Smooth muscle cell (in vitro differentiated cells): ENCODE data around the gene CEP192. TPM values are rescaled to one million over a fixed set of nuclear protein-coding genes. Genes with fewer than 3 reads are reported as not detected.

ENCODE experiments used
- DNase-seq: peaks from one replicate; lab custom pipeline; 2025; ENCODE audit not compliant: unreplicated experiment; lab: John Stamatoyannopoulos, UW
- H2AFZ ChIP-seq: fragments of 200-600 bp; sonication (generic); 2 replicates; pipeline ENCODE4 v1.6.0; 2016; ENCODE audit warnings: antibody characterized with exemption, low read depth, mild to moderate bottlenecking
- H3F3A ChIP-seq: fragments of 200-600 bp; sonication (generic); 2 replicates; pipeline ENCODE4 v1.6.0; 2017; ENCODE audit warnings: antibody characterized with exemption, low read depth
- H3K27ac ChIP-seq: fragments of 200-600 bp; sonication (generic); 2 replicates; pipeline ENCODE4 v1.5.1; 2016; ENCODE audit warnings: low read depth, mild to moderate bottlenecking
- H3K27me3 ChIP-seq: fragments of 200-600 bp; sonication (generic); 2 replicates; pipeline ENCODE4 v1.6.1; 2016; ENCODE audit warnings: low read depth, mild to moderate bottlenecking
- H3K36me3 ChIP-seq: fragments of 200-600 bp; sonication (generic); 2 replicates; pipeline ENCODE4 v1.5.1; 2016; ENCODE audit warnings: low read depth
- H3K4me1 ChIP-seq: fragments of 200-600 bp; sonication (generic); 2 replicates; pipeline ENCODE4 v1.5.1; 2016; ENCODE audit warnings: low read depth
- H3K4me2 ChIP-seq: fragments of 200-600 bp; sonication (generic); 2 replicates; pipeline ENCODE4 v1.6.0; 2016; ENCODE audit warnings: mild to moderate bottlenecking
- H3K4me3 ChIP-seq: fragments of 200-600 bp; sonication (generic); 2 replicates; pipeline ENCODE4 v1.5.1; 2016; ENCODE audit warnings: mild to moderate bottlenecking
- H3K79me2 ChIP-seq: fragments of 200-600 bp; sonication (generic); 2 replicates; pipeline ENCODE4 v1.6.0; 2016; ENCODE audit warnings: low read depth, mild to moderate bottlenecking
- H3K9ac ChIP-seq: fragments of 200-600 bp; sonication (generic); 2 replicates; pipeline ENCODE4 v1.6.0; 2016; ENCODE audit warnings: low read depth
- H3K9me3 ChIP-seq: fragments of 200-600 bp; sonication (generic); replicated peaks from 2 replicates; pipeline ENCODE4 v1.5.1; 2016; ENCODE audit warnings: low read depth
- H4K20me1 ChIP-seq: fragments of 200-600 bp; sonication (generic); 2 replicates; pipeline ENCODE4 v1.6.0; 2016; ENCODE audit warnings: low read depth
- WGBS: methylation state at CpG from one replicate; pipeline ENCODE4 v1.1.7; 2016; ENCODE audit warnings: low lambda C conversion rate; 5-methylcytosine and 5-hydroxymethylcytosine counted together
- polyA plus RNA-seq: library from polyadenylated mRNA; unstranded; fragments of >200 nt; fragmentation: Nextera tagmentation; extraction: Ambion mirVana; gene quantifications from 2 replicates; pipeline ENCODE4 v1.2.1, GENCODE V29; 2016
- total RNA-seq: library from RNA; depleted of rRNA; stranded (reverse); fragments of >200 nt; gene quantifications from 2 replicates; pipeline ENCODE4 v1.2.3, GENCODE V29; 2014
- TF ChIP-seq, protein P1 (sequence below): fragments of 200-600 bp; sonication (generic); IDR thresholded peaks from 2 replicates; pipeline ENCODE4 v1.5.1; 2017; ENCODE audit warnings: borderline replicate concordance, mild to moderate bottlenecking, antibody characterized with exemption; ENCODE audit not compliant: insufficient read depth, poor library complexity, severe bottlenecking

CEP192 gene
- total and polyA plus RNA-seq, 2 experiments from 2014 or later, result 4.1 to 22.2 TPM

DNA sequence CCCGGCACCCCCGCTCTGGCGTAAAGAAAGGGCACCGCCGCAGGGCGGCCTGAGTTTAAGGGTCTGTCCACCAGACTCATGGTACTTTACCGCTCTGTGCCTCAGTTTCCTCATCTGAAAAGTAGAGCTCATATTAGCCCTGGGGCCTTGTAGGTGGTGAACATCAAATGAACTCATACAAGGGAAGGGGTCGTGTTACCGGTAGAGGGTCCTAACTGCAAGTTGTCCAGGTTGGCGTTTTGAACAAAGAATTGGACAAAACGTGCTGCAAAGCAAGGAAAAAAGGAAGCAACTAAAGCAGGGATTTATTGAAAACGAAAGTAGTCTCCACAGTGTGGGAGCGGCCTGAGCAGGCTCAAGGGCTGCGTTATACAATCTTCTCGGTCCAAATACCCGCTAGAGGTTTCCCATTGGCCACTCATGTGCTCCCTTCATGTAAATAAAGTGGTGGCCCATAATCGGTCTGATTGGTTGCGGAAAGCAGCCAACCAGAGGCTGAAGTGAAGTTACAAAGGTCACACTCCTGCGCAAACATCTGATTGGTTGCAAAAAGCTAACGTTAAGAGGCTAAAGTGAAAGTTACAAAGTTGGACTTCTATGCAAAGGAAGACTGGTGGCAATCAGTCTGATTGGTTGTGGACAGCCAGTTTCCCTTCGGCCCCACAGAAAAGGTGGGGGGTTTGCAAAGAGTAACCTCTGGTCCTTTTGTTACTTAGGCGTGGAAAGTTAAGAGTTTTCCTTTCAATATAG is 146.7 kb downstream of the CEP192 start:
- H4K20me1 ChIP-seq, result no peaks in the 10 kb centered on the region
- no peaks in the 10 kb centered on the region for H3K79me2 ChIP-seq
- peak overlapping the region; percentile 86 for H3K4me2 ChIP-seq
- TF ChIP-seq, protein P1, sequence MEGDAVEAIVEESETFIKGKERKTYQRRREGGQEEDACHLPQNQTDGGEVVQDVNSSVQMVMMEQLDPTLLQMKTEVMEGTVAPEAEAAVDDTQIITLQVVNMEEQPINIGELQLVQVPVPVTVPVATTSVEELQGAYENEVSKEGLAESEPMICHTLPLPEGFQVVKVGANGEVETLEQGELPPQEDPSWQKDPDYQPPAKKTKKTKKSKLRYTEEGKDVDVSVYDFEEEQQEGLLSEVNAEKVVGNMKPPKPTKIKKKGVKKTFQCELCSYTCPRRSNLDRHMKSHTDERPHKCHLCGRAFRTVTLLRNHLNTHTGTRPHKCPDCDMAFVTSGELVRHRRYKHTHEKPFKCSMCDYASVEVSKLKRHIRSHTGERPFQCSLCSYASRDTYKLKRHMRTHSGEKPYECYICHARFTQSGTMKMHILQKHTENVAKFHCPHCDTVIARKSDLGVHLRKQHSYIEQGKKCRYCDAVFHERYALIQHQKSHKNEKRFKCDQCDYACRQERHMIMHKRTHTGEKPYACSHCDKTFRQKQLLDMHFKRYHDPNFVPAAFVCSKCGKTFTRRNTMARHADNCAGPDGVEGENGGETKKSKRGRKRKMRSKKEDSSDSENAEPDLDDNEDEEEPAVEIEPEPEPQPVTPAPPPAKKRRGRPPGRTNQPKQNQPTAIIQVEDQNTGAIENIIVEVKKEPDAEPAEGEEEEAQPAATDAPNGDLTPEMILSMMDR, result no peak
- no peaks in the 10 kb centered on the region for H3F3A ChIP-seq
- peak overlapping the region; percentile 43 for H3K4me3 ChIP-seq
- no peak for DNase-seq
- H2AFZ ChIP-seq, result no peak overlapping the region
- no peak overlapping the region for H3K27ac ChIP-seq
- H3K9me3 ChIP-seq, result no peaks in the 10 kb centered on the region
- WGBS, result 90% methylated on average over 22 of the region's 22 CpGs
- no peaks in the 10 kb centered on the region for H3K4me1 ChIP-seq
- H3K36me3 ChIP-seq, result no peaks in the 10 kb centered on the region
- no peak overlapping the region for H3K9ac ChIP-seq
- no peaks in the 10 kb centered on the region for H3K27me3 ChIP-seq

DNA sequence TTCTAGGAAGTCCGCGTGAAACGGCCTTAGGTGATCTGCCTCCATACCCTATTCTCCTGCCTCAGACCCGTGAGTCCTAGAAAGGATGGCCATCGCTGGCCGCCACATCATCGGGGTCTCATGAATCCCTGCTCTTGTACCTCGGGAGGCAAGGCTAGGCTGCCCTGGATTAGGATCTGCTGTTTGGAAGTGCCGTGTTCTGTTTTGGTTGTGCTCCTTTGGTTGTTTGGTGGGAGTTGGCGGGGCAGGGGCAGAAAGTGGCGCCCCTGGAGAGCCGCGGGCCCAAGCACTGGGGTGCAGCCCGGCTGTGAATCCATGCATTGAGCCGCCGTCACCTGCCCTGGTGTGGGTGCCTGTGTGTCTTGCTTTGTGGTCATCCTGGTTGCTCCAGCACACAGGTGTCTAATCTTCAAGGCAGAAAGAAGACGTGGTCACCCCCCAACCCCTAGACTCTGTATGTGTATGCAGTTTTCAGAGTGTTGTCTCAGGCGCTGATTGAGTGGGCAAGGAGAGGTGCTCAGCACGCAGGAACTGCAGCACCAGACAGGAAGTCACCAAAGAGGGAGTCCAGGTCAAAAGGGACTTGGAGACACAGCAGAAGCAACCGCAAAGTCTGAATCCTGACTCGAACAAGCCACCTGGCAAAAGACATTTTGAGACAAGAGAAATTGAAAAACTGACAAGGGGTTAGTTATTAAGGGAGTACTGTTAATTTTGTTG is 147.4 kb downstream of the CEP192 start:
- TF ChIP-seq, protein P1, result no peak

DNA sequence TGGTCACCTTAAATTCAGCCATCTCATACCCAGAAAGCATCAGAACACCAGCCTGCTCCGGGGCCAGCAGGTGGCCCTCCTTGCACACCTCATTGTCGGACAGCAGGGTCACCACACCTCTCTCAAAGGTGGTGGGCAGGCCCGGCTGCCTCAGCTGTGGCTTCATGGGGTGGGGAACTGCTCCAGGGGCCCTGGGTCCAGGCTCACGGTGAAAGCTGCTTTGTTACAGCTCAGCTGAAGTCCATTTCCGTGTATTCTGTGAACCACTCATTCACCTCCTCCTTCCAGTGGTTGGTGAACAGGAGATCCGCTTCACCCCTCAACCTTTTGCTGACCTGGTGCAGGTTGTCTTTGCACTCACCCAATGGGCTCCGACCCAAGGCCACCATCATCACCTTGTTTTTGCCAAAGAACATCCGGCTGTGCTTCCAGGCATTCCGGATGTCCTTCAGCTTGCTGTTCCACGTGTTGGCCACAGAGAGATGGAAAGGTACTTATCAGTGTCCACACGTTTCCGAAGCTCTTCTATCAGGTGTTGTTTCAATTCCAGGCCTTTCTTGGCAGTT is 148.8 kb downstream of the CEP192 start:
- Histone ChIP-seq H3K79me2 (no peaks in the 10 kb centered on the region), H3K27me3 (no peaks in the 10 kb centered on the region), H3K36me3 (no peaks in the 10 kb centered on the region), H3K9ac (no peak overlapping the region), H4K20me1 (no peaks in the 10 kb centered on the region), H2AFZ (no peak overlapping the region), H3K4me2 (no peak overlapping the region), H3F3A (no peaks in the 10 kb centered on the region), H3K4me3 (no peak overlapping the region), H3K4me1 (no peaks in the 10 kb centered on the region), H3K9me3 (peaks cover 6% of the 10 kb centered on the region), H3K27ac (no peak overlapping the region)
- no peak for DNase-seq
- WGBS, result 90% methylated on average over 12 of the region's 12 CpGs
- TF ChIP-seq, protein P1, result no peak

More for the DNA sequence above, 147.4 kb downstream of the CEP192 start:
- H3K27ac ChIP-seq, result no peak overlapping the region
- no peak overlapping the region for H2AFZ ChIP-seq
- H3K4me2 ChIP-seq, result no peak overlapping the region
- H3K9ac ChIP-seq, result no peak overlapping the region
- no peaks in the 10 kb centered on the region for H3K9me3 ChIP-seq
- no peaks in the 10 kb centered on the region for H3K79me2 ChIP-seq
- H4K20me1 ChIP-seq, result no peaks in the 10 kb centered on the region
- WGBS, result 97% methylated on average over 21 of the region's 21 CpGs
- H3F3A ChIP-seq, result no peaks in the 10 kb centered on the region
- no peak overlapping the region for H3K4me3 ChIP-seq
- H3K36me3 ChIP-seq, result no peaks in the 10 kb centered on the region
- no peaks in the 10 kb centered on the region for H3K27me3 ChIP-seq
- DNase-seq, result no peak
- no peaks in the 10 kb centered on the region for H3K4me1 ChIP-seq
